ENCODE measurements around the gene MARS1. TPM values are rescaled to one million over a fixed set of nuclear protein-coding genes. Genes with fewer than 3 reads are reported as not detected.

The MARS1 gene
- total RNA-seq, 3 donors from 2014 or later (not counting 1 experiment from before 2014, with no cell fraction given): 200 to 237 (median 218) TPM

- DNase-seq: no peak
- H3K4me3 ChIP-seq (ENCODE audit: low read length): peak overlapping the region; percentile 98
- H3K9me3 Mint-ChIP-seq: no peaks in the 10 kb centered on the region
- no peaks in the 10 kb centered on the region for H3K36me3 Mint-ChIP-seq
- 89% methylated on average over 15 of the region's 15 CpGs for WGBS (ENCODE audit: insufficient coverage)
- no peak for ATAC-seq
- intact Hi-C loops (cut with micrococcal nuclease): no loop called here
- H3K27ac ChIP-seq (ENCODE audit: low read length): peak overlapping the region; percentile 82
- H3K27me3 ChIP-seq (ENCODE audit: control insufficient read depth, insufficient read depth, low read length): peaks cover 14% of the 10 kb centered on the region
- no peaks in the 10 kb centered on the region for H3K9me3 ChIP-seq (ENCODE audit: control insufficient read depth, insufficient read depth, low read length)
- no peak for TF ChIP-seq CTCF (IDR thresholded peaks at IDR 0.05)
- H3K27me3 Mint-ChIP-seq (ENCODE audit: low read depth in 2 of 2): peaks cover 6 to 21% of the 10 kb centered on the region in 2 donors
- peaks cover 3% of the 10 kb centered on the region for H3K36me3 ChIP-seq (ENCODE audit: control insufficient read depth, insufficient read depth, low read length)
- peak overlapping the region; percentile 90 for H3K4me3 Mint-ChIP-seq
- H3K4me1 ChIP-seq (ENCODE audit: control insufficient read depth, insufficient read depth, low read length): peaks cover 26% of the 10 kb centered on the region
- H3K4me1 Mint-ChIP-seq: peaks cover 27 to 47% of the 10 kb centered on the region in 2 donors
- H3K27ac Mint-ChIP-seq: peak overlapping the region; percentile 86 to 95
Observed at GRCh38 chr12:57545809-57546437, 58.1 kb downstream of the MARS1 start.

GRCh38 chr12:57546438-57547287, 58.8 kb downstream of the MARS1 start, which contains the start of gene DCTN2:
DCTN2 (minus strand) TSS chr12:57547192; CDS start chr12:57547063, 129 bp downstream.
- H3K4me3 ChIP-seq (ENCODE audit: low read length): peak within 1 kb of the TSS; percentile 98
- under 1% methylated on average over 56 of the region's 56 CpGs for WGBS (ENCODE audit: insufficient coverage)
- peak within 1 kb of the TSS; percentile 90 for H3K4me3 Mint-ChIP-seq
- peaks cover 27 to 47% of the 10 kb centered on the region in 2 donors for H3K4me1 Mint-ChIP-seq
- no peaks in the 10 kb centered on the region for H3K9me3 Mint-ChIP-seq
- no peaks in the 10 kb centered on the region for H3K36me3 ChIP-seq (ENCODE audit: control insufficient read depth, insufficient read depth, low read length)
- peak within 1 kb of the TSS; percentile 86 to 95 for H3K27ac Mint-ChIP-seq
- H3K36me3 Mint-ChIP-seq: no peaks in the 10 kb centered on the region
- peaks cover 6 to 22% of the 10 kb centered on the region in 2 donors for H3K27me3 Mint-ChIP-seq (ENCODE audit: low read depth in 2 of 2)
- intact Hi-C loops (cut with micrococcal nuclease): no loop called here
- TF ChIP-seq CTCF (IDR thresholded peaks at IDR 0.05): no peak
- ATAC-seq (peak; percentile 86 to 91 (median 89)), DNase-seq (peak; percentile 59 to 97)
- peaks cover 26% of the 10 kb centered on the region for H3K4me1 ChIP-seq (ENCODE audit: control insufficient read depth, insufficient read depth, low read length)
- peak within 1 kb of the TSS; percentile 82 for H3K27ac ChIP-seq (ENCODE audit: low read length)
- H3K27me3 ChIP-seq (ENCODE audit: control insufficient read depth, insufficient read depth, low read length): peaks cover 14% of the 10 kb centered on the region
- no peaks in the 10 kb centered on the region for H3K9me3 ChIP-seq (ENCODE audit: control insufficient read depth, insufficient read depth, low read length)

- WGBS (ENCODE audit: insufficient coverage): 3% methylated on average over 4 of the region's 9 CpGs
- Mint-ChIP-seq H3K4me3 (peak overlapping the region; percentile 90), H3K36me3 (no peaks in the 10 kb centered on the region), H3K9me3 (no peaks in the 10 kb centered on the region), H3K27ac (peak overlapping the region; percentile 86 to 95), H3K27me3 (ENCODE audit: low read depth in 2 of 2) (peaks cover 6 to 22% of the 10 kb centered on the region in 2 donors), H3K4me1 (peaks cover 27 to 47% of the 10 kb centered on the region in 2 donors)
- Histone ChIP-seq H3K36me3 (ENCODE audit: control insufficient read depth, insufficient read depth, low read length) (no peaks in the 10 kb centered on the region), H3K4me1 (ENCODE audit: control insufficient read depth, insufficient read depth, low read length) (peaks cover 26% of the 10 kb centered on the region), H3K27me3 (ENCODE audit: control insufficient read depth, insufficient read depth, low read length) (peaks cover 14% of the 10 kb centered on the region), H3K4me3 (ENCODE audit: low read length) (peak overlapping the region; percentile 98), H3K9me3 (ENCODE audit: control insufficient read depth, insufficient read depth, low read length) (no peaks in the 10 kb centered on the region), H3K27ac (ENCODE audit: low read length) (peak overlapping the region; percentile 82)
- ATAC-seq (no peak), DNase-seq (no peak)
- TF ChIP-seq CTCF (IDR thresholded peaks at IDR 0.05): no peak
- intact Hi-C loops (cut with micrococcal nuclease): no loop called here
Observed at GRCh38 chr12:57547288-57548012, 59.6 kb downstream of the MARS1 start.
